Peyer's patch (tissue), 4 donors: Measurements from ENCODE around the gene S100A3. TPM values are rescaled to one million over a fixed set of nuclear protein-coding genes. Genes with fewer than 3 reads are reported as not detected.
A peak's percentile ranks its signal among the peaks of the same experiment; 100 is the strongest.
"Not testable (repeated sequence)": the region's sequence is repeated elsewhere in the genome, so short reads cannot be mapped to it uniquely, and the experiment has no call there.

Experiments used
- DNase-seq, 3 donors: peaks; one replicate each; pipeline ENCODE4 v3.0.0-alpha.2; 2017 to 2019
- H3K27ac ChIP-seq, 4 donors: fragments of 200-600 bp; sonication (generic); one replicate each; pipeline ENCODE4 v1.5.1; 2016 to 2019
- H3K27me3 ChIP-seq, 2 donors: fragments of 200-600 bp; sonication (generic); one replicate each; pipeline ENCODE4 v1.5.1; 2019
- H3K36me3 ChIP-seq, 3 donors: fragments of 200-600 bp; sonication (generic); one replicate each; pipeline ENCODE4 v1.5.1; 2016 to 2019
- H3K4me1 ChIP-seq, 4 donors: fragments of 200-600 bp; sonication (generic); one replicate each; pipeline ENCODE4 v1.5.1; 2016 to 2019
- H3K4me3 ChIP-seq, 4 donors: fragments of 200-600 bp; sonication (generic); 1 replicate in 3 of 4; 2 replicates in 1 of 4; pipeline ENCODE4 v1.5.1; 2016 to 2019; ENCODE audit warnings: mild to moderate bottlenecking in 1 of 4
- H3K9me3 ChIP-seq, 4 donors: fragments of 200-600 bp; sonication (generic); one replicate each; pipeline ENCODE4 v1.5.1; 2016 to 2019; ENCODE audit warnings: mild to moderate bottlenecking in 1 of 4
- CTCF ChIP-seq, 6 experiments: fragments of 450-650 bp in 4 of 6; fragments of 200-600 bp in 2 of 6; sonication (generic) in 1 of 6; IDR thresholded peaks; one replicate each; pipeline ENCODE4 v1.5.1; 2017 to 2019; ENCODE audit warnings: antibody characterized with exemption in 6 of 6, mild to moderate bottlenecking in 3 of 6, moderate library complexity in 1 of 6
- POLR2A ChIP-seq, 2 donors: fragments of 450-650 bp; IDR thresholded peaks; one replicate each; pipeline ENCODE4 v1.5.1; 2017; ENCODE audit warnings: antibody characterized with exemption in 2 of 2, mild to moderate bottlenecking in 2 of 2, moderate library complexity in 2 of 2
- total RNA-seq, 4 donors: library from RNA; depleted of rRNA; stranded (reverse); fragments of >200 nt; gene quantifications; one replicate each; pipeline ENCODE4 v1.1.0, GENCODE V29; 2016

The S100A3 gene
- total RNA-seq, 4 donors from 2014 or later, result not detected

DNA sequence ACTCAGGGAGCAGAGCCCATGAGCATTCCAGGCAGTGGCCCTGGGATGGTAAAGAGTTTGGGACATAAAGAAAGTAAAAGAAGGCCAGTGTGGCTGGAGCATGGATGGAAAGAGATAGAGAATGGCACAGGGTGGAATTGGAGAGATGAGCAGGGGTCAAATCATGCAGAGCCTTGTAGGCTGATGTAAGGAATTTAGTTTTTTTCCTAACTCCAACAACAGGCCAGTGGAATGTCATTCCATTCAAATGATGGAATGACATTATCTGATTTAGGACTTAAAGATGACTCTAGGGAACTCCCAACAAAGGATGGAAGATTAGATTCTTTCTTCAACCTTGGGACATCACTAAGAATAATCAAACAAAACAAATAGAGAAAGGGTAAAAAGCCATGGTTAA is 29.4 kb upstream of the S100A3 start:
- DNase-seq, result no peak
- no peak overlapping the region for H3K4me3 ChIP-seq
- H3K27ac ChIP-seq, result no peak overlapping the region
- no peaks in the 10 kb centered on the region for H3K36me3 ChIP-seq
- TF ChIP-seq POLR2A (IDR thresholded peaks at IDR 0.05), result no peak
- no peak for TF ChIP-seq CTCF (IDR thresholded peaks at IDR 0.05)
- H3K9me3 ChIP-seq, result no peaks in the 10 kb centered on the region
- H3K4me1 ChIP-seq, result peaks cover 0 to 7% (median 0%) of the 10 kb centered on the region in 4 donors
- no peaks in the 10 kb centered on the region for H3K27me3 ChIP-seq

- DNase-seq, result no peak
- Histone ChIP-seq H3K27ac (no peak overlapping the region), H3K4me3 (no peak overlapping the region), H3K4me1 (peaks cover 0 to 10% (median 0%) of the 10 kb centered on the region in 4 donors), H3K9me3 (no peaks in the 10 kb centered on the region), H3K27me3 (no peaks in the 10 kb centered on the region), H3K36me3 (no peaks in the 10 kb centered on the region)
- no peak for TF ChIP-seq POLR2A (IDR thresholded peaks at IDR 0.05)
- TF ChIP-seq CTCF (IDR thresholded peaks at IDR 0.05), result no peak
These were observed 28.6 kb upstream of the S100A3 start for GRCh38 chr1:153577624-153578051.

DNA sequence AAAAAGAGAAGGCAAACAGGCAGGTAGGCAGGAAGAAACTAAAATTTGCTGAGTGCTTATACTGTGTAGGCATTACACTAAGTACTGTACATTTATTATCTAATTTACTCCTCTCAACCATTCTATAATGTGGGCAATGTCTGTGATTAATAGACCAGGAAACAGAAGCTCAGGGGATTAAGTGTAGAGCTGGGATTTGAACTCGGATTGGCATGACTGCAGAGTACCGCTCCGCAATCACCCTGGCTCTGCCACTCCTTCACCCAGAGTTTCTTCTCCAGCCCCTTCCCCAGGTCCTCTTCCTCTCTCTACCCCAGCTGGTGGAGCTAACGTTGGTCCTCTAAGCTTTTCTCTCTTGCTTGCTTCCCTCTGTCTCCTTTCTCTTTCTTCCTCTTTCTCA is 28.1 kb upstream of the S100A3 start:
- no peaks in the 10 kb centered on the region for H3K27me3 ChIP-seq
- no peak for DNase-seq
- H3K4me3 ChIP-seq, result no peak overlapping the region
- TF ChIP-seq POLR2A (IDR thresholded peaks at IDR 0.05), result no peak
- TF ChIP-seq CTCF (IDR thresholded peaks at IDR 0.05), result no peak
- H3K9me3 ChIP-seq, result no peaks in the 10 kb centered on the region
- no peaks in the 10 kb centered on the region for H3K36me3 ChIP-seq
- no peak overlapping the region for H3K27ac ChIP-seq
- H3K4me1 ChIP-seq, result peaks cover 0 to 15% (median 0%) of the 10 kb centered on the region in 4 donors

GRCh38 chr1:153575497-153575896 is 26.4 kb upstream of the S100A3 start:
- not testable (repeated sequence) for DNase-seq, H3K27ac ChIP-seq, H3K9me3 ChIP-seq, H3K4me3 ChIP-seq, H3K27me3 ChIP-seq, H3K36me3 ChIP-seq
- H3K4me1 ChIP-seq, result peaks cover 0 to 21% (median 0%) of the 10 kb centered on the region in 4 donors

DNA sequence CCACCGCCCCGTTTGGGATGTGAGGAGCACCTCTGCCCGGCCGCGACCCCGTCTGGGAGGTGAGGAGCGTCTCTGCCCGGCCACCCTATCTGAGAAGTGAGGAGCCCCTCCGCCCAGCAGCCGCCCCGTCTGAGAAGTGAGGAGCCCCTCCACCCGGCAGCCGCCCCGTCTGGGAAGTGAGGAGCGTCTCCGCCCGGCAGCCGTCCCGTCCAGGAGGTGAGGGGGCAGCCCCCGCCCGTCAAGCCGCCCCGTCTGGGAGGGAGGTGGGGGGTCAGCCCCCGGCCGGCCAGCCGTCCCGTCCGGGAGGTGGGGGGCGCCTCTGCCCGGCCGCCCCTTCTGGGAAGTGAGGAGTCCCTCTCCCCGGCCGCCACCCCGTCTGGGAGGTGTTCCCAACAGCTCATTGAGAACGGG is 26.0 kb upstream of the S100A3 start:
- H3K27ac ChIP-seq, H3K36me3 ChIP-seq, DNase-seq, H3K9me3 ChIP-seq, H3K4me3 ChIP-seq, H3K27me3 ChIP-seq: not testable (repeated sequence)
- H3K4me1 ChIP-seq, result peaks cover 0 to 21% (median 0%) of the 10 kb centered on the region in 4 donors

DNA sequence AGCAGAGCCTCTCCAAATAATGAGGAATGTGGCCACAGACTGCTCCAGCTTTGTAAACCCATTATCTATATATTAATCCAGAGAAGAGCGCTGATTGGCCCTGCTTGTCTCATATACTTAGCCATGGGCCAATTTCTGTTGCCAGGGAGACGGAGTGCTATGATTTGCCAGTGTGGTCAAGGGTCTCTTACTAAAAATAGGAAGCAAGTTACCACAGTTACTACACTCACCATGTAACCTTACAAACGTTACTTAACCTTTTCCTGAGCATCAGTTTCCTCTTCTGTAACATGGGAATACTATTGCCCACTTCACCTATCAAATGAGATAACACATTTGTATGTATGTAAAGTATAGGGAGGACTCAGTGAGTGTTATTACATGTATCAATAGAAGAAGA is 24.3 kb upstream of the S100A3 start:
- Histone ChIP-seq H3K27ac (peak overlapping the region in 2 of 4 donors; percentile 26 to 48), H3K36me3 (no peaks in the 10 kb centered on the region), H3K4me3 (no peak overlapping the region), H3K27me3 (no peaks in the 10 kb centered on the region), H3K4me1 (peaks cover 0 to 21% (median 0%) of the 10 kb centered on the region in 4 donors), H3K9me3 (no peaks in the 10 kb centered on the region)
- TF ChIP-seq POLR2A (IDR thresholded peaks at IDR 0.05) (no peak), CTCF (IDR thresholded peaks at IDR 0.05) (no peak)
- DNase-seq, result no peak

GRCh38 chr1:153572569-153573015 is 23.5 kb upstream of the S100A3 start:
- H3K4me1 ChIP-seq, result peaks cover 0 to 27% (median 0%) of the 10 kb centered on the region in 4 donors
- H3K27ac ChIP-seq, result peak overlapping the region in 3 of 4 donors; percentile 26 to 48 (median 27)
- H3K27me3 ChIP-seq, result no peaks in the 10 kb centered on the region
- no peaks in the 10 kb centered on the region for H3K9me3 ChIP-seq
- no peaks in the 10 kb centered on the region for H3K36me3 ChIP-seq
- peak; percentile 79 to 94 (median 86) for DNase-seq
- TF ChIP-seq POLR2A (IDR thresholded peaks at IDR 0.05), result peak in 1 of 2 donors; percentile 21
- peak in 5 of 6 experiments; percentile 51 to 97 (median 92) for TF ChIP-seq CTCF (IDR thresholded peaks at IDR 0.05)
- H3K4me3 ChIP-seq, result no peak overlapping the region
